ENCODE results near the gene GCDH. TPM values are rescaled to one million over a fixed set of nuclear protein-coding genes. Genes with fewer than 3 reads are reported as not detected.
A peak's percentile ranks its signal among the peaks of the same experiment; 100 is the strongest.

GCDH gene
- total and polyA plus RNA-seq, 12 donors = 16.2 to 78.4 (median 34.8) TPM

DNA sequence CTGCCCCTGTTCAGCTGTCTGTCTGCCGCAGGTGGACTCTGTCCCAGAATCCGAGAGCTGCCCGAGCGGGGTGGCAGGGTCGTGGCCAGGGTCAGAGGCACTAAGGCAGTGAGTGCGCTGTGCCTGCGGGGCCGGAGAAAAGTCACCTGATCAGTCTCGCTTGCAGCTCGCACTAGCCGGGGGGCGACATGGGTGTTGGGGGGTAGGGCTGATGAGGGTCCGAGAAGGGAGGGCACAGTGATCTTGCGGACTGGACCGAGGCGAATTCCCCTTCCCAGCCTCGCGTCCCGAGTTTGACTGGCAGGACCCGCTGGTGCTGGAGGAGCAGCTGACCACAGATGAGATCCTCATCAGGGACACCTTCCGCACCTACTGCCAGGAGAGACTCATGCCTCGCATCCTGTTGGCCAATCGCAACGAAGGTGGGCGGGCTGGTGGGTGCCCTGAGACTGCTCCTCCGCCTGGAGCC is 627 bp downstream of the GCDH start:
- Histone ChIP-seq H3K36me3 (replicated peaks in 1 of 2) (peaks cover 0 to 16% of the 10 kb centered on the region in 2 donors), H3K27me3 (no peaks in the 10 kb centered on the region), H3K4me1 (replicated peaks in 1 of 2) (peaks cover 7 to 11% of the 10 kb centered on the region in 2 donors), H3K27ac (peak overlapping the region in 1 of 5 donors; percentile 74), H3K9me3 (replicated peaks in 1 of 3) (no peaks in the 10 kb centered on the region), H3K4me3 (peak overlapping the region in 3 of 4 donors; percentile 79 to 85 (median 81))
- TF ChIP-seq POLR2A (IDR thresholded peaks at IDR 0.05) = no peak
- TF ChIP-seq, protein P1, sequence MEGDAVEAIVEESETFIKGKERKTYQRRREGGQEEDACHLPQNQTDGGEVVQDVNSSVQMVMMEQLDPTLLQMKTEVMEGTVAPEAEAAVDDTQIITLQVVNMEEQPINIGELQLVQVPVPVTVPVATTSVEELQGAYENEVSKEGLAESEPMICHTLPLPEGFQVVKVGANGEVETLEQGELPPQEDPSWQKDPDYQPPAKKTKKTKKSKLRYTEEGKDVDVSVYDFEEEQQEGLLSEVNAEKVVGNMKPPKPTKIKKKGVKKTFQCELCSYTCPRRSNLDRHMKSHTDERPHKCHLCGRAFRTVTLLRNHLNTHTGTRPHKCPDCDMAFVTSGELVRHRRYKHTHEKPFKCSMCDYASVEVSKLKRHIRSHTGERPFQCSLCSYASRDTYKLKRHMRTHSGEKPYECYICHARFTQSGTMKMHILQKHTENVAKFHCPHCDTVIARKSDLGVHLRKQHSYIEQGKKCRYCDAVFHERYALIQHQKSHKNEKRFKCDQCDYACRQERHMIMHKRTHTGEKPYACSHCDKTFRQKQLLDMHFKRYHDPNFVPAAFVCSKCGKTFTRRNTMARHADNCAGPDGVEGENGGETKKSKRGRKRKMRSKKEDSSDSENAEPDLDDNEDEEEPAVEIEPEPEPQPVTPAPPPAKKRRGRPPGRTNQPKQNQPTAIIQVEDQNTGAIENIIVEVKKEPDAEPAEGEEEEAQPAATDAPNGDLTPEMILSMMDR (IDR thresholded peaks at IDR 0.05) = no peak
- 3 to 80% (median 13%) methylated on average over 1 to 26 of the region's 26 CpGs for WGBS, 4 donors
- no peak for DNase-seq
- intact Hi-C loops (cut with DNase I) = no loop called here

DNA sequence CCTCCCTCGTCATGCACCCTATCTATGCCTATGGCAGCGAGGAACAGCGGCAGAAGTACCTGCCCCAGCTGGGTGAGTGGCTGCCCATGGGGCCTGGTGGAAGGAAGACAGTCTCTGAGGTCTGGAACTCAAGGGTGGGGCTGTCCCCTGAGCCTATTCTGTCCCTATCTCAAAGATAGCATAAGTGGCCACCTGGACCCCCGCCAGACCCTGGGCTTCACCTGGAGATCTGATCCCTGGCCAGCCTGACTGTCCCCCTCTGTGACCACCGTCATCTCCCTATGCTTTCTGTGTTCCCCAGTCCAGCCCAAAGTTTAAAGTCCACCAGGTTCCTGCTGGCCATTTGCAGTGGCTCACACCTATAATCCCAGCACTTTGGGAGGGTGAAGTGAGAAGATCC is 2.6 kb downstream of the GCDH start:
- Histone ChIP-seq H3K27ac (no peak overlapping the region), H3K4me3 (no peak overlapping the region), H3K9me3 (replicated peaks in 1 of 3) (no peaks in the 10 kb centered on the region), H3K27me3 (no peaks in the 10 kb centered on the region), H3K4me1 (replicated peaks in 1 of 2) (peaks cover 7 to 11% of the 10 kb centered on the region in 2 donors), H3K36me3 (replicated peaks in 1 of 2) (peaks cover 0 to 18% of the 10 kb centered on the region in 2 donors)
- WGBS, 4 donors = 91 to 96% (median 95%) methylated on average over 5 of the region's 5 CpGs
- no peak for DNase-seq
- TF ChIP-seq, protein P1 (IDR thresholded peaks at IDR 0.05) = no peak
- no peak for TF ChIP-seq POLR2A (IDR thresholded peaks at IDR 0.05)
- intact Hi-C loops (cut with DNase I) = no loop called here

DNA sequence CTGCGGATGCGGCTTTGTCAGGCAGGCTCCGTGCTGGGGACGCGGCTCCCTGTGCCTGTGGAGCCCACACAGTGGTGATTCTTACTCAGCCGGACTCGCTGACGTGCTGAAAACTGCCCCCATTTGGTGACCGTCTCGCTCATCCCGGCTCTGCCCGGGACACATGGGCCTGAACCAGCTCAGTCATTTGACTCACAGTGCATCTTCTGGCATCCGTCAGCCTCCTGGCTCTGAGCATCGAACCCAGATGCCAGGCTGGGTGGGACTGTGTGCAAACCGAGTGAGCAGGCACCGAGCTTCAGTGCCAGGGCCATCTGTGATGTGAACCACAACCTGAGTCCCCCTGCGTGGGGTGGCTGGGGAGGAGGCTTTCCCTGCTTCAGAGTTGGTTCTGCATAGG is 5.5 kb downstream of the GCDH start:
- Histone ChIP-seq H3K4me1 (replicated peaks in 1 of 2) (peaks cover 6 to 9% of the 10 kb centered on the region in 2 donors), H3K36me3 (replicated peaks in 1 of 2) (peaks cover 0 to 18% of the 10 kb centered on the region in 2 donors), H3K4me3 (no peak overlapping the region), H3K27ac (no peak overlapping the region), H3K27me3 (no peaks in the 10 kb centered on the region), H3K9me3 (replicated peaks in 1 of 3) (no peaks in the 10 kb centered on the region)
- DNase-seq = no peak
- intact Hi-C loops (cut with DNase I) = no loop called here
- no peak for TF ChIP-seq POLR2A (IDR thresholded peaks at IDR 0.05)
- TF ChIP-seq, protein P1 (IDR thresholded peaks at IDR 0.05) = no peak
- 91 to 95% (median 94%) methylated on average over 7 to 17 of the region's 17 CpGs for WGBS, 4 donors

DNA sequence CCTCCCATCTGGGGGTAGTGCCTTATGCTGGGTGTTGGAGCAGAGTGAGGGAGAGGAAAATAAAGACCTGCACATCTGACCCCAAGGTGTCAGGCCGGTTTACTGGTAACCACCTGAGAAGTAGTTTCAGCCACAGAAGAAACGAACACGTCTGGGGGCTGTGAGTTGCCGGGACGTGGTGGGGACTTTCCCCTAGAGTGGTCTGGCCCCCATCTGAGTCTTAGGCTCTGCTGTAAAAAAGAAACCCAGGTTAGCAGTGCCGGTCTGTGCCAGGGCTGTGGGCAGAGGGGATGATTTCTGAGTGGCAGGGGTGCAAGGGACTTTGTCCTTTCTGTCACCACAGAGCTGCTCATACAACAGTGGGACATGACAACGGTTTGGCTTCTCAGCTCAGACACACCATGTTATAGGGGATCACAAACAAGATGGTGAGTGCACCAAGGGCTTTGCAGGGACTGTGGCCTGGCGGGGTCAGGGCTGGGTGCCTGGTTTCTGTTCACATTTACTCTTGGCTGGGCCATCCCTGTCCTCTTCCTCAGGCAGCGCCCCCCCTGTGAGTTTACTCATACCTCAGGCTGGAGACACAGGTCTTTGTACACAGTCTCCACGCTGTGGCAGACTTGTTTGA is 9.0 kb downstream of the GCDH start:
- Histone ChIP-seq H3K9me3 (replicated peaks in 1 of 3) (no peaks in the 10 kb centered on the region), H3K27me3 (no peaks in the 10 kb centered on the region), H3K4me3 (no peak overlapping the region), H3K27ac (no peak overlapping the region), H3K36me3 (replicated peaks in 1 of 2) (peaks cover 0 to 8% of the 10 kb centered on the region in 2 donors), H3K4me1 (replicated peaks in 1 of 2) (no peaks in the 10 kb centered on the region)
- DNase-seq = no peak
- 91 to 95% (median 92%) methylated on average over 9 to 10 of the region's 10 CpGs for WGBS, 4 donors
- TF ChIP-seq POLR2A (IDR thresholded peaks at IDR 0.05) = no peak
- TF ChIP-seq, protein P1 (IDR thresholded peaks at IDR 0.05) = no peak
- intact Hi-C loops (cut with DNase I) = no loop called here
